Kidney (tissue), 14 donors: ENCODE results near the gene ZNF75A. TPM values are rescaled to one million over a fixed set of nuclear protein-coding genes. Genes with fewer than 3 reads are reported as not detected.

Experiments used
- DNase-seq, 5 donors: peaks; one replicate each; pipeline ENCODE4 v3.0.0-alpha.2; 2013 to 2020
- FAIRE-seq: peaks from 2 replicates; lab custom pipeline; 2012; peaks lifted over from hg19 to GRCh38; lab: Jason Lieb, UNC
- H3K27ac ChIP-seq, 2 donors: one replicate each; pipeline ENCODE4 v1.7.0; 2013; ENCODE audit warnings: low read depth in 2 of 2, low read length in 2 of 2, inconsistent platforms in 1 of 2
- H3K27me3 ChIP-seq: one replicate; pipeline ENCODE4 v1.7.1; 2013; ENCODE audit warnings: low read length, inconsistent platforms; ENCODE audit not compliant: control insufficient read depth, insufficient read depth
- H3K36me3 ChIP-seq, 3 donors: one replicate each; pipeline versions ENCODE4 v1.7.0 to v1.7.1; 2013; ENCODE audit warnings: low read length in 3 of 3, control low read depth in 1 of 3, inconsistent platforms in 1 of 3; ENCODE audit not compliant: insufficient read depth in 3 of 3, control insufficient read depth in 2 of 3
- H3K4me1 ChIP-seq, 3 donors: one replicate each; pipeline versions ENCODE4 v1.7.0 to v1.7.1; 2013; ENCODE audit warnings: low read length in 3 of 3, inconsistent platforms in 1 of 3, low read depth in 1 of 3; ENCODE audit not compliant: control insufficient read depth in 2 of 3, insufficient read depth in 2 of 3
- H3K4me3 ChIP-seq, 3 donors: one replicate each; pipeline versions ENCODE4 v1.7.0 to v1.8.1; 2013; ENCODE audit warnings: low read length in 3 of 3, control low read depth in 1 of 3, inconsistent platforms in 1 of 3
- H3K9ac ChIP-seq, 3 donors: one replicate each; pipeline versions ENCODE4 v1.7.0 to v1.7.1; 2013; ENCODE audit warnings: low read length in 3 of 3, control low read depth in 1 of 3, inconsistent platforms in 1 of 3
- H3K9me3 ChIP-seq, 3 donors: one replicate each; pipeline versions ENCODE4 v1.7.0 to v1.7.1; 2013; ENCODE audit warnings: low read length in 3 of 3, control low read depth in 1 of 3, inconsistent platforms in 1 of 3; ENCODE audit not compliant: control insufficient read depth in 2 of 3, insufficient read depth in 1 of 3
- intact Hi-C: fragments of 100-400 bp; cut with DNase I; formaldehyde crosslinking; loops from one replicate; pipeline ENCODE4 v1.11.1; 2022
- polyA plus RNA-seq: library from polyadenylated mRNA; stranded (reverse); fragments of 350-450 nt; fragmentation: Illumina TruSeq; extraction: RNeasy Lipid Tissue Mini Kit (QIAGEN cat#74804); gene quantifications from one replicate; pipeline ENCODE4 v1.2.3, GENCODE V29; 2014; ENCODE audit warnings: low read depth, low replicate concordance; ENCODE audit not compliant: insufficient read depth
- total RNA-seq: library from RNA; stranded (reverse); fragmentation: NEBNext Ultra II Directional; extraction: Animal tissue kit (Norgen Biotek cat#: 25700); gene quantifications from one replicate; pipeline ENCODE4 v1.2.1, GENCODE V29; 2021
- TF ChIP-seq, protein P1 (sequence below): IDR thresholded peaks from 3 replicates; pipeline ENCODE4 v1.5.1; 2012; ENCODE audit warnings: mild to moderate bottlenecking, moderate library complexity, borderline replicate concordance; ENCODE audit not compliant: insufficient read depth; ENCODE audit errors: extremely low read depth
- donor health status: control.
- donor health status: control.
- donor health status: control.
- donor health status: control.
- donor health status: control.
- donor health status: DM: yes; HTN: yes; CAD: no.
- donor health status: Normal renal cell carcinoma (clear cell type).

Gene ZNF75A
- total and polyA plus RNA-seq, 2 donors from 2014 or later: 14.3 to 41.3 TPM

- Histone ChIP-seq H3K27ac (no peak overlapping the region), H3K27me3 (no peaks in the 10 kb centered on the region), H3K36me3 (peaks cover 0 to 7% (median 6%) of the 10 kb centered on the region in 3 donors), H3K9me3 (peaks cover 0 to 11% (median 0%) of the 10 kb centered on the region in 3 donors), H3K9ac (no peak overlapping the region), H3K4me1 (peaks cover 0 to 16% (median 12%) of the 10 kb centered on the region in 3 donors), H3K4me3 (no peak overlapping the region)
- no peak for DNase-seq
- TF ChIP-seq, protein P1, sequence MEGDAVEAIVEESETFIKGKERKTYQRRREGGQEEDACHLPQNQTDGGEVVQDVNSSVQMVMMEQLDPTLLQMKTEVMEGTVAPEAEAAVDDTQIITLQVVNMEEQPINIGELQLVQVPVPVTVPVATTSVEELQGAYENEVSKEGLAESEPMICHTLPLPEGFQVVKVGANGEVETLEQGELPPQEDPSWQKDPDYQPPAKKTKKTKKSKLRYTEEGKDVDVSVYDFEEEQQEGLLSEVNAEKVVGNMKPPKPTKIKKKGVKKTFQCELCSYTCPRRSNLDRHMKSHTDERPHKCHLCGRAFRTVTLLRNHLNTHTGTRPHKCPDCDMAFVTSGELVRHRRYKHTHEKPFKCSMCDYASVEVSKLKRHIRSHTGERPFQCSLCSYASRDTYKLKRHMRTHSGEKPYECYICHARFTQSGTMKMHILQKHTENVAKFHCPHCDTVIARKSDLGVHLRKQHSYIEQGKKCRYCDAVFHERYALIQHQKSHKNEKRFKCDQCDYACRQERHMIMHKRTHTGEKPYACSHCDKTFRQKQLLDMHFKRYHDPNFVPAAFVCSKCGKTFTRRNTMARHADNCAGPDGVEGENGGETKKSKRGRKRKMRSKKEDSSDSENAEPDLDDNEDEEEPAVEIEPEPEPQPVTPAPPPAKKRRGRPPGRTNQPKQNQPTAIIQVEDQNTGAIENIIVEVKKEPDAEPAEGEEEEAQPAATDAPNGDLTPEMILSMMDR: no peak
- intact Hi-C loops: no loop called here
- FAIRE-seq: no peak
Observed at GRCh38 chr16:3281222-3281820, 24.0 kb upstream of the ZNF75A start.

DNA sequence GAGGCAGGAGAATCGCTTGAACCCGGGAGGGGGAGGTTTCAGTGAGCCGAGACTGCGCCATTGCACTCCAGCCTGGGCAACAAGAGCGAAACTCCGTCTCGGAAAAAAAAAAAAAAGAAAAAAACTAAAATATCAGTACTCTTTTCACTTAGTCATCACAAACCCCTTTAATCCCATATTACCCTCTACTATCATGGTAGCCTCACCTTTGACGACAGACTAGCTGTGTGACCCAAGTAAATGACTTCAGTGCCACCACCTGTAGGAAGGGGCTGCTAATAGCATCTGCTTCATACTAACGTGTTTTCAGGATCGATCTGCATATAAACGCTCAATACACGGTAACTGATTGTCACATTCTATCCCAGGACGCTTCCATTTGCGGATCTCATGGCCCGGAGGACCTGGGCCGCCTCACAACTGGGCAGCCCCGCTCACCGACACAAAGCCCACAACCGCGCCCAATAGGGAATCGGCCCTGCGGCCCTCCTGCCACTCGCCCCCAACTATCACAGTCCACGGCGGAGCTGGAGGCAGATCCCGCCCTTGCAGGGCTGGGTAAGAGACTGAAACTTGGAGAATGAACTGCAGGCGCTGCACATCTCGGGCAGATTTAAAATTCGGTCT, 23.1 kb upstream of the ZNF75A start:
- intact Hi-C loops: no loop called here
- FAIRE-seq (no peak), DNase-seq (peak in 3 of 5 donors; percentile 87 to 91 (median 90))
- Histone ChIP-seq H3K9me3 (peaks cover 0 to 11% (median 2%) of the 10 kb centered on the region in 3 donors), H3K27ac (peak overlapping the region; percentile 99 to 100), H3K4me3 (peak overlapping the region; percentile 85 to 94 (median 93)), H3K27me3 (no peaks in the 10 kb centered on the region), H3K9ac (peak overlapping the region; percentile 84 to 87 (median 85)), H3K4me1 (peaks cover 0 to 16% (median 12%) of the 10 kb centered on the region in 3 donors), H3K36me3 (peaks cover 0 to 10% (median 7%) of the 10 kb centered on the region in 3 donors)
- TF ChIP-seq, protein P1: no peak

DNA sequence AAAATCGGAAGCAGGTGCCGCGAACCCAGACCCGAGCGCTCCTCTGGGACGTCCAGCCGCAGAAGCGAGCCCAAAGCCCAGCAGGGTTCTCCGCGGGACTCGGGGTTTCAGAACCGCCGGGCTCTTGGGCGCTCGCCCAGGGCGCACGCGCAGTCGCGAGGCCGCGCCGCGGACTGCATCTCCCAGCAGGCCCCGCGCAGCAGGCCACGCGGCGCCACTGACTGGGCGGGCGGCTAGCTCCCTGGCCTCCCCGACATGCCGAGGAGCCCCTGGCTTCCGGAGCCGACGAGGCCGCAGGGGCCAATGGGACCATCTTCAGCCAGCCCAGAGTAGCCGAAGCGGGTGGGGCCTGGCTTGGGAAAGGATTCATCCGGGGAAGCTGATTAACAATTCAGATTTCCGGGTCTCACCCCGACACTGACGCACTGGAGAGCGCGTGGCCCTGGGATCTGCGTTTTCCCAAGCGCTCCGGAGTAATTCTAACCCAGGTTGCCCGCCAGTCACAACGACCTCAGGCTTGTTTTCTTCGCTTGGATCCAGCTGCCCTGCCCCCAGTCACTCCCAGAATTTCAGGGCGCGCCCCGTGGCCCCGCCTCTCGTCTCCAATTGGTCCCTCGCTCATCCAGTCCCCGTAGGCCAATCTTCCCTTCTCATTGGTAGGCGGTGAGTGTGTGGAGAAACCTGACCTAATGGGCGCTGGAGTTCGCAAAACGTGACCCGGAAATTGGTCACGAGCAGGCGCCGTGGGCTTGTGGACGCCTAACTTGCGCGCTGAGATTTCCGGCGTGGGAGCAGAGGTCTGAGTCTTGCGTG, 22.4 kb upstream of the ZNF75A start, which contains the start of gene ZNF263:
Gene ZNF263 (plus strand): TSS at position 762 of the 813 bp plus-strand sequence. CDS start 328 bp downstream, outside the sequence.
- Histone ChIP-seq H3K9me3 (peaks cover 0 to 11% (median 2%) of the 10 kb centered on the region in 3 donors), H3K9ac (peak within 1 kb of the TSS; percentile 87 to 94 (median 90)), H3K4me3 (peak within 1 kb of the TSS; percentile 85 to 94 (median 93)), H3K27ac (peak within 1 kb of the TSS; percentile 99 to 100), H3K27me3 (no peaks in the 10 kb centered on the region), H3K36me3 (peaks cover 0 to 10% (median 7%) of the 10 kb centered on the region in 3 donors), H3K4me1 (peaks cover 0 to 16% (median 12%) of the 10 kb centered on the region in 3 donors)
- FAIRE-seq (peak; percentile 65), DNase-seq (peak; percentile 98 to 99 (median 98))
- TF ChIP-seq, protein P1: no peak
- intact Hi-C loops: no loop called here
